Stomach (tissue), 4 donors: ENCODE results near the gene TLL2.

Experiments
- CTCF ChIP-seq, 7 experiments: fragments of 450-650 bp in 4 of 7; fragments of 200-600 bp in 3 of 7; sonication (generic) in 3 of 7; IDR thresholded peaks; one replicate each; pipeline ENCODE4 v1.5.1; 2016 to 2019; ENCODE audit warnings: antibody characterized with exemption in 7 of 7, control low read depth in 2 of 7, mild to moderate bottlenecking in 1 of 7
- POLR2AphosphoS5 ChIP-seq, 3 donors: sonication (generic); formaldehyde crosslinking; IDR thresholded peaks; one replicate each; pipeline ENCODE4 v1.6.1; 2016; ENCODE audit warnings: antibody characterized with exemption in 3 of 3

- no peak for TF ChIP-seq CTCF (IDR thresholded peaks at IDR 0.05)
- no peak for TF ChIP-seq POLR2AphosphoS5 (IDR thresholded peaks at IDR 0.05)
Measured at GRCh38 chr10:96368971-96369370, 144.8 kb downstream of the TLL2 start.
